Right kidney (tissue), 1 donor: Measurements from ENCODE around the gene TRAF3.

Experiments
- DNase-seq: peaks from one replicate; pipeline ENCODE4 v3.0.0-alpha.2; 2016

TRAF3 gene

DNA sequence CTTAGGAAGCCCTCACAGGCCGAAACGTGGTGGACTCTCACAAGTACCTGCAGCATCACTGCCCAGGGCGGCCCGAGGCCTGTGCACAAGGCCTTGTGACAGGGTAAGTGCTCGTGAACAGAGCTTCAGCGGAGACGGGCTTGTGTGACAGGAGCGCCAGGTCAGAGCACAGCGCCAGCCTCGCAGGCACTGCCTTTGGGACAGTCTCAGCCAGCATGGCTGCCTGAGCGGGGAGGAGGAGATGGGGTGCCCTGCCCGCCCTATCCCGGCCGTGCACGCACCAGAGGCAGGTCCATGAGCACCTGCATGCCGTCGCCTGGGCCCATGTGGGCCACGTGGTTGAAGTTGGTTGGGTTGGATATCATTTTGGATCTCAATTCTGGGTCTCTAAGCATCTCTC is 162.1 kb downstream of the TRAF3 start:
- no peak for DNase-seq

DNA sequence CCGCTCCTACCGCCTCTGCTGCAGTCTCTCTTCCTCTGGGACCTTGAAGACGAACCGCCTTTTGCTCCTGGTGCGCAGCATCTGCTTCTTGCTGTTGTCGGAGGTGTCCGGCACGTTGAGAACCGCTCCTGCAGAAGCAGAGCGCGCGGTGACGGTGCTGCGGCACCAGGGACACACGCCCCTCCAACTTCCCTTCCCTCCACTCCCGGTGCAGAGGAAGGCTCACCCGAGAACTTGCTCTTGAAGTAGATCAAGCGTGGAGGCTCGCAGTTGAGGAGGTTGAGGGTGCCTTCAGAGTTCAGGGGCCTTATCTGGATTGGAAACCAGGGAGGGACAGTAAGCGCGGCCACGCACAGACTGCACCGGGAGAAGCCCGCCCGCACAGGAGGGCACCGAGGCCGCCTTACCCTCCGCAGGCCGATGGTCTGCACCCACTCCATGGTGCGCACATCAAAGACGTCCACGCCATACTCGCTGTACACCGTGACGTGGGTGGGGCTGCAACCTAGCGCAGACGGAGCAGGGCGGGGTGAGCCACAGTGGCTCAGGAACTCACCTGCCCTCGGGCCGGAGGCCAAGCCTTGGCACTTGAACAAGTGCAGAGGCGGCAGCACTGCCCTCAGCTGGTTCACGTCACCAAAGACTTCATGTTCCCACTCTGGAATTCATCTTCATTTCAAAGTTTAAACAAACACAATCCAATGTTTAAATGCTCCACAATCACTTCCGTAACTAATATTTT is 162.7 kb downstream of the TRAF3 start:
- DNase-seq, result no peak

DNA sequence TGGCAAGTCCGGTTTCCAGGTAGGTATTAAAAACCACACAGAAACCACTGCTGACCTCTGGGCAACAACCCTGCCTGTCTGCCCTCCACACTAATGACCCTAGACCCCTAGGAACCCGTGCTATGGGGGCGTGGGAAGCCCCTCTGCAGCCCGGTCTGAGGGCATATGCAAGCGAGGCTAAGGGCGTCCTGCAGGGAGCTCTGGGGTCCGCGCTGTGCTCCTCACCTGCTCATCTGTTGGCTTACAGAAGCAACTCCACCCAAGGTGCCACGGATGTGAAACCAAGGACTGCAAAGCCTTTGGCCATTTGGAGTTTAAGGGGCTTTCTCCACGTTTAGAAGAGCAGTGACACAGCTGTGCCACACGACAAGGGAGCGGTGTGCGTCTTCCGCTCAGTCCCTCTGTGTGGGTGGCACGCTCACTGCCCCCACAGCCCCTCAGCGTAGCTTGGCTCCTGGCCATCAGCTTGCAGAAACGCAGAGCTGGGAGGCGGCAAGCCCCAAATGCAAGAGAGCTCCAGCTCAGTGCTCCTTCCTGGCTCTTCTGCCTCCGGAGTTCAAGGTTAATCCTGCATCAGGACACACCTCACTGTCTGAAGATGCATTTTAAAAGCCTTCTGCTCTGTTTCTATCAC is 163.6 kb downstream of the TRAF3 start:
- no peak for DNase-seq

DNA sequence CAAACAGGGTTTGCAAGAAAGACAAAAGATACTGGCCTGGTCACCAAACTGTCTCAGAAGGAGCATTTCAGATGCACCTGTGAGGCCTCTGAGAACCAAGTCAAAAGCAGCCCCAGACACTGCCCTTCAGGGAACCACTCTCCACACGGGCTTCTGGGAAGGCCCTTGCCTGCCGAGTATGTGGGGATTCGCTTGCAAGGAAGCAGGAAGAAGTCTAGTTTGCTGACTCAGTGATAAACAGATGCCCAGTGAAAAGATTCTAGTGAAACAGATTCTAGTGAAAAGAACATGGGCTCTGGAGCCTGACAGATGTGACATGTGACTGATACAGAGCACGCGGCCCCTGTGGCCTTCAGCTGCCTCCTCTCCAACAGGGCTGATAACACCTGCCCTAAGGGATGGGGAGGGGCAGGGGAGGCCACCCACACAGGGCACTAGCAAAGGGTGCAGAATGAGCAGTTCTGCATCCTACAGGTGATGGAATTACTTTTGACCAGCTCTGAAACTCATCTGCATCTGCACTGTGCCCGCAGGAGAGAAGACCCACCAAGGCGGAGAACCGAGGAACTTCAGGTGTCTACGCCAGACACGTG is 164.3 kb downstream of the TRAF3 start:
- DNase-seq, result no peak

DNA sequence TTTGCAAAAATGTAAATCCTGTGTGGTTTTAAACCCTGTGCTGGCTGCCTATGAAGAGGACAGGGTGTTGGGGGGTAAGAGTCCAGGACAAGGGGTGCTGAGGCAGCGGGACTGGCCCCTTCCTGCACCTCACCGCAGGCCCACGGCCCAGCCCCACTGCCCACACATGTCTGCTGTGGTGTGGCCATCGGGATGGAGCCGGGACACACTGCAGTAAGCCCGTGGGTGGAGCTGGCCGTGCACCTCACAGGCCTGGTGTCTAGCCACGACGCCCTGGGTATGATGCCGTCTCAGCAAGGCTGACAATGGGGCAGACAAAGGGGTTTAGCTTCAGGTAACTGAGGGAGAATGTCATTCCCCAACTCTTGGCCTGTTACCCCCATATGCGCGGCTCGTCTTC is 164.8 kb downstream of the TRAF3 start:
- DNase-seq, result no peak

DNA sequence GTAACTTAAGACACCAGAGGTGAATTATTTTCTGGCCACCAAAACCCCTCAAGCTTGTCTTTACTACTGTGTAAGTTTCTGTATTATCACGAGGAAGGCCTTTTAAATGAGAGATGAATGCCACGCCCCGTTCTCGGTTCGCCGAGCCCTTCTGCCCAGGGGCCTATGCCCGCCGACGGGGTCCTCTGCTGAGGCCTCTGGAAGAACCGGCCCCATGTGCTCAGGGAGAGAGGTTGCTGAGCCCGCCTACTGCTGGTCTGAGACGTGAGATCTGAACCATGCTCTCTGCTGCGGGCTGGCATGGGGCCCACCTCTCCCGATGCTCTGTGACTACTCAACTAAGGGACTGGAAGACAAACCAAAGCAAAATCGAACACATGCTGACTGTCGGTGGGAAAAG is 166.2 kb downstream of the TRAF3 start:
- DNase-seq, result no peak

DNA sequence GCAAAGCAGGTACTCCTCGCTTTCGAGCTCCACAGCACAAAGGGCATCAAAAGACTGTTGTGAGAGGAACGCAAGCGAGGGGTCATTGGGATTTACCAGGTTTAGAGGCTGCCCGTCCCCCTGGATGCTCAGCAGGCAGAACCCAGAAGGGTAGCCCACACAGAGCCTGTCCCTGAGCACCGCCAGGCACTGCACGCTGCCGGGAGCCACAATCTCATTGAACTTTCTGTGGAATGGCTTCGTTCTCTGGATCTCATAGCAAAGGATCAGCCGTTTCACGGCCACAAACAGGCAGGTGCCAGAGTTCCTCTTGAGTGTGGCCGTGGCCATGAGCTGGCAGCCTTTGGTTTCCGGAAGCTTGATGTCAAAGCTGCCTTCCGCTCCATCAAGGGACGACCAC is 166.7 kb downstream of the TRAF3 start:
- DNase-seq, result no peak

DNA sequence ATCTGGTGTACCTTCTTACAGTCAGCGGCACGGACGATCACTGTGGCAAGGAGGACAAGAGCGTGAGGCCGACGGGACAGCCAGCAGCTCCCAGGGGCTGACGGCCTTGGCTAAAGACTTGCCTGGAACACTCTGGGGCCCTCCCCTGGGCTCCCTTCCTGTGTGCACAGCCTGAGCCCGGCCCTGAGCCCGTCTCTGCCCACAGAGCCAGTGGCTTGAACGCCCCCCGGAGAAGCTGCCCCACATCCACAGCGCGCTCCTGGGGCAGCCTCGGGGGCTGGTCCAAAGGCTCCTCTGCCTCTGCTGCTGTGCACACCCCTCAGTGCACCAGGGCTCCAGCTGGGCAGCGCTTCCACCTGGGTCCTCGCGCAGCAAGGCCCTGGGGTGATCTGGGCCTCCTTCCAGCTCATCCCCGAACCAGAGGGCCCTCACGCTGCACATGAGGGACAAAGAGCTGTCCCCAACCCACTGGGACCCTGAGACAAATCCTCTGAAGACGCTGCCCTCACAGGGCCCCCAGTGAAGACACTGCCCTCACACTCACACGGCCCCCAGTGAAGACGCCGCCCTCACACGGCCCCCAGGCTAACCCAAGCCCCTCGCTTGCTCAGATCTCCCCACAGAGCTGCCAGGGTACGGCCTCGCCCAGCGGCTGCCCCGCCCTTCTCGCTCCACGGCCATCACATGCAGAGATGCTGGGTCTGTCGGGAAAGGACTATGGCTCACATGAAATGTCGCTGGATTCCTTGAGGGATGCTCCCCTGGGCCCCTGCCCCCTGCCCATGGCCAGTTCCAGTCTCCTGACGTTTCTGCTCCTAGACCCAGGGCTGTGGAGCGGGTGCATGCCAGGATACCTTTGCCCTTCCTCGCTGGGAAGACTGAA is 167.4 kb downstream of the TRAF3 start:
- DNase-seq, result no peak

DNA sequence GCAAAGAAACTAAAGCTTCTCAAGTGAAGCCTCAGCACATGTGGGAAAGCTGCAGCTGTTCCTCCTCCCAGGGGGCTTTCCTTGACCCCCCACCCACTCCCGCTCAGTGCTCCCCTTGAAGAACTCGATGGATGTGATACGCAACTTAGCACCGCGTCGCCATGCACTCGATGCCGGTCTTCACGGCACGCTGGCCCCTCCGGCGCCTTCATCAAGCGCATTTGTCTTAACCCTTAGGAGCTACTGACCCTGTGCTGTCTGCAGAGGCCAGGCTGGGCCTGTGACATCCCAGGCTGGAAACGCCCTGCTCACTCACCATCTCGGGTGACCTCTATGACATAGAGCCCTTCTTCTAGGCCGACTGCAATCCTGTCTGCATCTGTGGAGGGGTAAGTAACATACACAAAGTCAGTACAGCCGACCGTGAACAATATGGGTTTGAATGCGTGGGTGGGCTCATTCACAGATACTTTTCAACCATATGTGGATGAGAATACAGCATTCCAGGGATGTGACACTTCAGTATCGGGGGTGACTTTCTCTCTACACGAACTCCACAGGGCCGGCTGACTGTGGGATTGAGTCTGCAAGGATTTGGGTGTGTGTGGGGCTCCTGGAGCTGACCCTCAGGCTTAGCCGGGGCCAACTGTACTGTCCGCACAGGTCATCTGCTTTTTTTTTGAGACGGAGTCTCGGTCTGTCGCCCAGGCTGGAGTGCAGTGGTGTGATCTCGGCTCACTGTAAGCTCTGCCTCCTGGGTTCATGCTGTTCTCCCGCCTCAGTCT is 168.3 kb downstream of the TRAF3 start:
- no peak for DNase-seq

DNA sequence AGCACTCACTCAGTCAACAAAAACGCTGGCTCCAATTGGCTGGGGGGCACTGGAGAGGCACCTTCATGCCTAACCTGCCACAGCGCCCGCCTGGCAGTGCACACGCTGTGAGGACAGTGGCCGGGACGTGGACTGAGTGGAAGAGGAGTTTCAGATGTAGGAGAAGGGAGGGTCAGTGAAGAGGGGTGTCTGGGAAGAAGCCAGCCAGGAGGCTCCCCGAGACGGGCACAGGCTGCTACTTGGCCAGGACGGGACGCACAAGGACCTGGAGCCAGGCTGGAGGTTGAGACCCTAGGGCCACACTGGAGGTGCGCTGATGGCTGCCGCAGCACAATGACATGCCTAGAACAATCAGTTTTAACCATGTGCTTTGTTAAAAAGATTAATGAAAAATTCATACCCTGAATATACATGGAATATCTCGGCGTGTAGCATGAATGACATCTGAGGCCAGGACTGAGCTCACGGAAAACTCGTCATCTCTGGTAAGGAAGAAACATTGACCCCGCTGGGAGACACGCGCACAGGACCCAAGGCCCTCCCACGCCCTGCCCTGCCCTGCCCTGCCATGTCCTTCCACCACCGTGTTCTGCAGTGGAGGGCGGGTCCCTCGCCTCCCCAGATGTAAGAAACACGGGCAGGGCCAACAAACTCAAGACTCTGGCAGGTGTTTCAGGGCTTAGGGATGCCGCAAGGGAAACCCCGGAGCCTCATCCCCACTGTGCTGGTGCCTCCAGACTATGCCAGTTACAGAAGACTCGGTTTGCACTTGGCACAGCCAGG is 170.3 kb downstream of the TRAF3 start:
- no peak for DNase-seq

DNA sequence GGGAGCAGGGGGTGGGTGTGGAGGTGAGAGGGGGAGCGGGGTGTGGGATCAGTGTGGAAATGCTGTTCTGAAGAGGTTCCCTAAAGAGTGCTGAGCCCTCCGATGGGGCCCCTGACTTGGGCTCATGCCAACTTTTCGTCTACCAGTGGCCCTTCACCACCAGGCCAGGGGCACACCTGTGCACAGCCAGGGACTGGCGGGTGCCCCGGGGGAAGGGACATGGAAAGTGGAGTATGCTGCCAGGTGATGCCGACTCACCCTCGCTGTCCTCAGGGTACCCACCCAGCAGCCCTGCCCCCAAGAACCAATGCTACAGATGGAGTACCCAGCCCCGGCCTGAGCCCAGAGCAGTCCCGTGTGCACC is 171.4 kb downstream of the TRAF3 start:
- DNase-seq, result no peak

DNA sequence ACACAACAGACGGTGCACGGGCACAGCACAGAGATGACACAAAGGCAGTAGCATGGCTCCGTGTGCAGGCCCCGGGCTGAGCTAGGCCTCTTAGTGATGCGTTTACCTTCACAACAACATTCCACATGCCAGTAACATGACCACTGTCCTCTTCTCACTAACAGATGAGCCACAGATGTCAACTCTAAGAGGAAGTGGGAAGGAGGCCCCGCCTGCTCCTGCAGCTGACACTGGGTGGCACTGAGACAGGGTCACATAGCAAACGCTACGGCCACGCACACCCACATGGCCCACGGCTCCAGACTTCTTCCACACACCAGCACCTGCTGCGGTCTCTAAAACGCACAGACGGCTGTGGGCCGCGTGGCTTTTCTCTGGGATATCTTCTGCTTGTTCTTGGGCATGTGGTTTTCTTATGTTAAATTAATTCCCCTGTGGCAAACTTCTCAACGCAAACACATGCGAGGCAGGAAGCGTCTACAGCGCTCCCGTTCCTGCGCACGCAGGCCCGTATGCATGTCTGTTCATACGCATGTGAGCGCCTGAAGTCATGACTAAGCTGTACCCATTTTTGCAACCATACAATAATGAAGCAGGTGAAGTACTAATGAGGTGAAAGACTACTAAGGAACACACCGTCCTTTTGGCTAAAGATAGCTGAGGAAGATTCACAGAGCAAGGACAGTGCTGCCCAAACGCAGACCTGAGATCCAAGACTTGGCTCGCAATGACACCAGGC is 172.0 kb downstream of the TRAF3 start:
- DNase-seq, result no peak

DNA sequence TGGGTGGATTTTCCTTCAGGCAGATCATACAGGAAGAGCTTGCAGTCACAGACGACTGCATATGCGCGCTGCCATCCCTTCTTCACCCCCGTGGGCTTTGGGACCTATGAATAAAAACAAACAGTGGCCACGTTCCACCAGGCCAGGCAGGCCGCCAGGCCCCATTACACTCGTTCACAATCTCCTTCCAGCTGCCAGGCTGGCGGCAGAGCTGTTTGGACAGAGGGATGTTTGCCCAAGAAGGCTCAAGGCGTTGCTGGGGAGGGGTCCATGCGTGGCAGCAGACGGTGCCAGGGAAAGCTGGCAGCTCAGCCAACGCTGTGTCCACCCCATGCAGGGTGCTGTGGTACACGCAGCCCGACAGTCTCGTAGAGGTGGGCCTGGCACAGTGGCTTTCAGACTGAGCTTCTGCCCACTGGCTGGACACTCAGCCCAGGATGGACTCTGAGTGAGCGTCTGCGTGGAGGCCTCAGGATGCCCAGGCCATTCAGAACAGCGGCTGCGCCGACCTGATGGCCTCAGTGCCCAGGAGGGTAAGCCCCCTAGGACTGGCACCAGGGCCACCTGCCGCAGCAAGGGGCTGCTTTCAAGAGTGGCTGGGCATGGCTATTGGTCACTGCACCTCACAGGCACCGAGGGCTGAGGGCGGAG is 172.7 kb downstream of the TRAF3 start:
- DNase-seq, result no peak

DNA sequence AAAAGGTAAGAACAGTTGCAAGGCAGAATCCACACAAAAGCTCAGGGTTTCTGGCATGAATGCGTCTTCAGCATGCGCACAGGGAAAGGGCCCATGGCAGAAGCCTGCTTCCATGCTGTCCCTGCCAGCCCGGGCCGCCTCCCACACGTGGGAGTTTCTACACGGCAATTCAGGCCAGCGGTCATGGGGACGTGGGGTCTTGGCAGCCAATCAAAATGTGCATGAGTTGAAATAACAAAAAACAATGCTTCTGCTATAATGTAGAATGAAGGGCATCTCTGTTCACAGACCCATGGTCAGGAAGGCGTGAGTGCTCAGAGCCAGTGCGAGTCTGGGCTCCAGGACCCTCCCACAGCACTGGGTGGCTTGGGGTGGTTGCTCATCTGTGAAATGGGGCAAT is 173.8 kb downstream of the TRAF3 start:
- DNase-seq, result no peak

DNA sequence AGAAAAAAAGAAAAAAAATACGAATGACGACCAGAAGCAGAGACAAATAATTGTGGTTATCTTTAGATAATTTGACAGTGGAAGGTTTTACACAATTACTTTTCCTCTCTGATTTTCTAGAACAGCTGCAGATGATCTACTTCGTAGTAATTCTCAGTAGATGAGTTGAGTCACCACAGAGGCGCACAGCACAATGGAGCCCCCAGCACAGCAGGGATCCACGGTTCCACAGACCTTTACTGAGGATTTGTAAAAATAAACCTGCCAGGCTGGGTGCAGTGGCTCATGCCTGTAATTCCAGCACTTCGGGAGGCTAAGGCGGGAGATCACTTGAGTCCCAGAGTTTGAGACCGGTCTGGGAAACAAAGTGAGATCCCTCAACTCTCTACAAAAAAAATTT is 174.6 kb downstream of the TRAF3 start:
- no peak for DNase-seq

DNA sequence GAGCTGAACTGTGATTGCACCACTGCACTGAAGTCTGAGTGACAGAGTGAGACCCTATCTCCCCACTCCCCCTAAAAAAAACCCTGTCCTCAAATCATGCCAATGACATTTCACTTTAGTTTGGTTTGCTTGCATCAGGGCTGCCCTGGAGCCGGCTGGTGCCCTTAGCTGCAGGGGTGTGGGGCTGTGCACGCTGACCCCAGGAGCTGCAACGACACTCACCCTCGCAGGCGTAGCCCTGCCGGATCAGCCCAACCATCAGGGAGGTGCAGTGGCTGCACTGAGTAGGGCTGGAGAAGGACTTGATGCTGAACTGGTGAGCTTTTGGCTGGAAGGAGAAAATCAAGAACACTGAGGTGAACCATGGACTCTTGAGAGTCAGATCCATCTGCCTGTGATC is 175.0 kb downstream of the TRAF3 start:
- DNase-seq, result no peak

DNA sequence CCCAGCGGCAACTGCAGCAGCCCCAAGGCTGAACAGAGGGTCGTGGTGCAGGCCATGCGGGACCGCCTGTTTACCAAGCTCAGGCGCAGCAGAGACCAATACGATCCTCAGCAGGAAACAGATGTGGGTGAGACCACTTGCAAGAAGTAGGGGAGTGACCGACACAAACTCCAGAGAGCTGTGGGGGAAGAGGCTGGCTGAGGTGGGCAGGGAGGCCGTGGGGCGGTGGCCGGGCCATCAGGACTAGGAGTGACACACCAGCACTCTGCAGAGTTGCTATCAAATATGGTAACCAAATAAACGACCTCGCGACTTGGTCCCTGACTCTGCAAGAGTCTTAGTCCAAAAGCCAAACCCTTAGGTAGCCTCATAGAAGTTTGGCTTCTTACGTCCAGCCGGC is 175.9 kb downstream of the TRAF3 start:
- no peak for DNase-seq

DNA sequence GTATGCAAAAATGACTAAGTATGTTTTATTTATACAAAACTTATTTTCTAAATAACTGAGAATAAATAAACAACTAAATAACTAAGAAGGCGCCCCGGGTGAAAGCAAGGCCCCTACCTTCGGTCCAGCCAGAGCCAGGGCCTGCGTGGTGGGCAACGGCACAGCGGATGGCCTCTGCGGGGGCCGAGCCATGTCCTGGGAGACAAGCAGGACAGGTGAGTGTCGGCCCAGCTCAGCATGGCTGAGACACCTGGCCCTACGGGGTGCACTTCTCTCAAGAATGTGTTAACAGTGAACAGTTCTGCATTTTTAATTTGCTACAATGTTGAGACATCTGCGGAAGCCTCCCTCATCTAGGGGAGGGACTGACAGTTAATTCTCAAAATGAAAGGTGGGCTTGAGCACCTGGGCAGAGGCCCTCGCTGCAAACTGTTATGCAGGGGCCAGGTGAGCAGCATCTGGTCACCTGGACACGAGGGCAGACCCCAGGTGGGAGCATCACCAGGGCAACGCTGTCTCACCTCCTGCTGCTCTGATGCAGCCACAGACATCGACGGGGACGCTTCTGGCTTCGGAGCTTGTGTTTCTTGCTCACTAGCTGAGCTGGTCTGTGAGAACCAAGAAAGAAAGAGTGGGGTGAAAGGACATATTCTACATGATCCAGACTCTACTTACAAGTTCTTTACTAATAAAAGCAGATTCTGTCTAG is 177.0 kb downstream of the TRAF3 start:
- DNase-seq, result no peak

DNA sequence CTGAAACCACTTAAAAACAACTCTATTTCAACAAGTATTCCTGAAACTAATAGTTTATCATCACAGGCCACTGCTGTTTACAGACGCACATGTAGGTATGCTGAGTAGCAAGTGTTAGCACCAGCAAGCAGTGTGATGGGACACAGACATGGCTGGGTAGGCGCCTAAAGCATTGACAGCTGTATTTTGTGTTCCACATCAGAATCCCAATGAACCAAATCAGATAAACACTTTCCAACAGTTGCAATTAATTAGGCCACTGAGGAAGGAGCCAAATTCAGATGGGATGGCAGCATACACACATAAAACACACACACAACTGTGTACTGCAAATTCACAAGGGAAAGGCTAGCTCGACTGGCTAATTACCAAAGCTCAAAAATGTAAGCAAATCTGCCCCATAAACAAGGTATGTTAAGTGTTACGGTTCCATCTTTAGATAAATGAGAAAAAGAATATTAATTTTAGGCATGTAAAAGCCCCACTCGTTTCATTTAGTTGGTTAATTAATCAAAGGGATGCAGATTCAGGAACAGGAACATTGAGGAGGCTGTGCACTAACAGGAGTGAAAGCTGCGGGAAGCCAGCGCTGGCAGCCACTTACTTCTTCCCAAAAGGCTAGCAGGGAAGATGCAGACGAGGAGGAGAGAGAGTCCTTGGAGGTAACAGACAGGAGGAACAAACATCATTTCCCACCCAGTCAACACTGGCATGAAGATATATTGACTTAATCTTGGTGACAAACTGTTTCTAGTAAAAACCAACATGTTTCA is 178.6 kb downstream of the TRAF3 start:
- DNase-seq, result no peak
